C4-2B (cell line): Measurements from ENCODE around the gene LYSMD2.

Experiments
- H3K27ac ChIP-seq: fragments of 450-650 bp; 2 replicates; pipeline ENCODE4 v1.5.1; 2017
- CTCF ChIP-seq: fragments of 450-650 bp; conservative IDR thresholded peaks from 2 replicates; pipeline ENCODE4 v1.5.1; 2017; ENCODE audit warnings: mild to moderate bottlenecking
- ZFX ChIP-seq: fragments of 450-650 bp; IDR thresholded peaks from 2 replicates; pipeline ENCODE4 v1.6.1; 2017

Gene LYSMD2

DNA sequence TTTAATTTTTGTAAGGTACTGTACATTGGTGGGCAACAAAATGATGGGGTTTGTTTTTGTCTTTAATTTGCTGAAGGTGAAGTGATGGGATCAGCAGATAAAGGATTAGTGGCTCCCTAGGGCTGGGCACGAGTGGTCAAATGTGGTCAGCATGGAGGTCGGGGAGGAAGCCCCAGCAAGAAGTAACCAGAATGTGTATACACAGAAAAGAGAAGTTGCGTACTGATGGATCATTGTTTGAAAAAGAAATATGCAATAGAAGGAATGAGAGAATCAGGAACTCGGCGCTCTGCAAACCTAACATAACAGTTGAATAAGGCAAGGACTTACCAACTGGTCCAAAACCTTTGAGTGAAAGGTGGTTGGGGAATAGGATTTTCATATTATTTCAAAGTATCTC, 15.4 kb upstream of the LYSMD2 start:
- TF ChIP-seq CTCF, result no peak
- TF ChIP-seq ZFX, result no peak
- H3K27ac ChIP-seq, result no peak overlapping the region

- TF ChIP-seq ZFX, result peak; percentile 53
- peak; percentile 7; the same call in 1 of the 2 replicates for TF ChIP-seq CTCF
Observed at GRCh38 chr15:51751697-51752683, 14.5 kb upstream of the LYSMD2 start.

DNA sequence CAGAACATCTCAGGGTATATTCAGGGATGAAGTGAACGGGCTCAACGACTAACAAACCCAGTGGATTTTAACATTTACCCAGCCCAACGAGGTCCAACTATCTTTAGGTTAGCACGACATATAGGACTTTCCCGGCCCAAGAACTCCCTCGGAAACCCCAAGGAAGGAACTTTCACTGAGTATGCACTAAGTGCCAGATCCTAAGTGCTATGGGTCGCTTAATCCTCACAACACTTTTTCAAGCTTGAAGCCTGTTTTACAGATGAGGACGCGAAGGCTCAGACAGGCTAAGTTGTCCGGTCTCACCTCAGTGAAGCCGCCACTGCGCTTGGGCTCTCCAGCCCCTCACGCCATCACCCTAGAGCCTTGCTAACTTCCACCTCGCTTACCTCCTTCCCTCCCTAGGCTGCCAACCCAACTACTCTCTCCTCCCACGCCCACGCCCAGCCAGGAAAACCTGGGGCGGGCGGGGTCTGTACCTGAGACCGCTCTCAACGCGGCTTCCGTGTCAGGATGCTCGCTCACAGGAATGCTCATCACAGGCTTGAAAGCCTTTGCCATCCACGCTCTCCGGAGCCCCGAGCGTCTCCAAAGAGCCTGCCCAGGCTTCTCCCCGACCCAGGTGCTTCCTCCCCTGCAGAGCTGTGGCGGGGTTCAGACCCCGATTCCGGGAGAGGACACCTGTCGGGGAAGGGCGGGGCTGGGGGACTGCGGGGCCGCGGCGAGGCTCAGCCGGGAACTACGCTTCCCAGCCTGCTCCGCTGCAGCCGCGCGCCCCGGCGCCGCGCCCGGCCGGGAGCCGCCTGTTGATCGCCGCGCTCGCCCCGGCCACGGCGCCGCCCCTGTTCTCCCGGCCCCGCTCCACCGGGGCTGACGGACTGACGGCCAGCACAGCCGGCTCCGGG, 13.6 kb upstream of the LYSMD2 start, which contains the start of gene TMOD2:
TSS of gene TMOD2 (plus strand) at position 806 of the 905 bp plus-strand sequence. CDS start 14,845 bp downstream, outside the sequence.
- H3K27ac ChIP-seq, result no peak within 1 kb of the TSS
- TF ChIP-seq ZFX (no peak), CTCF (no peak)

More at GRCh38 chr15:51751697-51752683, 14.5 kb upstream of the LYSMD2 start:
- H3K27ac ChIP-seq, result no peak overlapping the region

GRCh38 chr15:51750186-51750585, 12.7 kb upstream of the LYSMD2 start:
- no peak overlapping the region for H3K27ac ChIP-seq
- TF ChIP-seq CTCF (no peak), ZFX (no peak)

GRCh38 chr15:51749307-51749706, 11.9 kb upstream of the LYSMD2 start:
- no peak for TF ChIP-seq ZFX
- TF ChIP-seq CTCF, result no peak
- no peak overlapping the region for H3K27ac ChIP-seq

DNA sequence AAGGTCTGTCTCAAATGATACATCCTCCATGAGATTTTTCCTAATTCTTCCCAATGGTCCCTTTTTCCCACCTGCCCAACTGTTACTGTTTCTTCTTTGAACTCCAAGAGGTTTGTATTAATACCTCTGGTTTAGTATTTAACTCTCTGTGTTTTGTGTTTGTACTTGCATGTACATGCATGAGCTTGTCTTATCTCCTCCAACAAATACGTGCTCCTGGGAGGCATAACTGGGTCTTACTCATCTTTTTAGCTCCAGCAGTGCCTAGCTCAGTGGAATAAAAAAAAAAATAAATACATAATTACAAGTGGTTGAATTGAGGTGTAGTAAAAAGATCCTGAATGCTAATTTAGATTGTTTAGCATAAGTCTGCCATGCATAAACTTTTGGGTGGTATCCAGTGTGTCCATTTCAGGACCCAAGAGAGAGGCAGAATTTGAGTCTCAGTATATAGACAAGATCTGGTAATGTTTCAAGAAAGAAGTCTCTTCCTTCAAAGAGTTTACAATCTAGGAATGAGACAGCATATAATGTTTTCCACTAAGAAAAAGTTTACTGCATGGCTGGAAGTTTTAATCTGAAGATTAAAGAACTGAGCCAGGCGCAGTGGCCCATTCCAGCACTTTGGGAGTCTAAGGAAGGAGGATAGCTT, 1.7 kb upstream of the LYSMD2 start:
- H3K27ac ChIP-seq, result no peak overlapping the region
- TF ChIP-seq ZFX (no peak), CTCF (no peak)
